Heart right ventricle (tissue), 16 donors: Measurements from ENCODE around the gene EHMT1. TPM values are rescaled to one million over a fixed set of nuclear protein-coding genes. Genes with fewer than 3 reads are reported as not detected.

ENCODE experiments used
- ATAC-seq, 8 donors: fragments of 200-7000 bp; cut with Tn5 transposase; one replicate each; pipeline ENCODE4 v1.9.1; 2020; ENCODE audit warnings: mild to moderate bottlenecking in 8 of 8, moderate library complexity in 8 of 8, moderate number of reproducible peaks in 1 of 8
- DNase-seq, 2 donors: peaks; one replicate each; pipeline ENCODE4 v3.0.0-alpha.2; 2020
- H3K27ac ChIP-seq, 10 donors: fragments of 200-600 bp; sonication (generic) in 2 of 10; one replicate each; pipeline versions ENCODE4 v1.5.0 to v1.8.0; 2020 to 2022; ENCODE audit warnings: mild to moderate bottlenecking in 3 of 10
- H3K27me3 ChIP-seq, 7 donors: fragments of 200-600 bp; one replicate each; pipeline ENCODE4 v1.8.0; 2021 to 2022; ENCODE audit warnings: mild to moderate bottlenecking in 2 of 7
- H3K36me3 ChIP-seq, 9 donors: fragments of 200-600 bp; sonication (generic) in 1 of 9; one replicate each; pipeline versions ENCODE4 v1.5.0 to v1.8.0; 2020 to 2022; ENCODE audit warnings: mild to moderate bottlenecking in 2 of 9
- H3K4me1 ChIP-seq, 9 donors: fragments of 200-600 bp; sonication (generic) in 1 of 9; one replicate each; pipeline versions ENCODE4 v1.5.0 to v1.8.0; 2020 to 2022; ENCODE audit warnings: mild to moderate bottlenecking in 4 of 9
- H3K4me3 ChIP-seq, 10 donors: fragments of 200-600 bp; sonication (generic) in 2 of 10; one replicate each; pipeline versions ENCODE4 v1.5.0 to v1.8.0; 2020 to 2022; ENCODE audit warnings: mild to moderate bottlenecking in 7 of 10, moderate library complexity in 2 of 10
- H3K9me3 ChIP-seq, 11 donors: fragments of 200-600 bp in 10 of 11; sonication (generic) in 2 of 11; one replicate each; pipeline versions ENCODE4 v1.5.0 to v1.8.0; 2013 to 2022; ENCODE audit warnings: mild to moderate bottlenecking in 2 of 11, control low read depth in 1 of 11, moderate library complexity in 1 of 11
- WGBS, 2 donors: extraction: QIAGEN DNeasy Blood & Tissue Kit; methylation state at CpG; one replicate each; pipeline ENCODE4 v1.1.7; 2013; ENCODE audit warnings: inconsistent platforms in 1 of 2; 5-methylcytosine and 5-hydroxymethylcytosine counted together
- intact Hi-C, 10 donors: fragments of 100-400 bp; cut with DNase I; formaldehyde crosslinking; loops; one replicate each; pipeline versions ENCODE4 v1.11.1 to v1.14.2; 2022
- polyA plus RNA-seq, 2 donors: library from polyadenylated mRNA; stranded (reverse); fragments of 200-250 nt; gene quantifications; one replicate each; pipeline ENCODE4 v1.2.3, GENCODE V29; 2013
- total RNA-seq, 10 donors: library from RNA; stranded (reverse); fragmentation: NEBNext Ultra II Directional in 3 of 10; extraction: Animal tissue kit (Norgen Biotek cat#: 25700) in 3 of 10; gene quantifications; one replicate each; pipeline versions ENCODE4 v1.2.1 to v1.2.4, GENCODE V29; 2021 to 2023
- TF ChIP-seq, protein P1 (sequence below), 9 donors: fragments of 200-600 bp; sonication (generic) in 2 of 9; IDR thresholded peaks; one replicate each; pipeline versions ENCODE4 v1.5.0 to v1.8.0; 2021 to 2022; ENCODE audit warnings: antibody characterized with exemption in 9 of 9, mild to moderate bottlenecking in 5 of 9, moderate library complexity in 1 of 9
- donor health status: Arrhythmogenic right ventricular cardiomyopathy.
- donor health status: ischemic (EF 13 %, LVEDD 7.1; RV severe dilation, severe dysfunction).
- donor health status: healthy with polysubstance abuse.
- donor health status: DM: no; HTN: yes; CAD: no.
- donor health status: DM: no; HTN: no; CAD: no.
- donor health status: ischemic (EF 25% LVEDD 6.9; RV normal size, moderate dysfunction).
- donor health status: ischemic (EF 25% LVEDD 5.7; RV mildly dilated, moderate dysfunction).
- donor health status: healthy.
- donor health status: DM: yes; HTN: yes; CAD: no.
- donor health status: Ischemic cardiomyopathy.
- donor health status: ischemic (EF 35%, LVEDD 5.7; RV mildly dilated, moderate dysfunction).
- donor health status: nonischemic (EF 11% LVEDD 7.7; RV severe dilation, severe dysfunction).
- donor health status: DM: yes; HTN: yes; CAD: no.
- donor health status: PGD.
- donor health status: ischemic (EF 29% LVEDD 5.4; RV normal size, mild dysfunction).
- donor health status: nonischemic (EF 23%, LVEDD 6.1; RV moderate dilation, normal function).

EHMT1 gene
- total and polyA plus RNA-seq, 12 donors = 19.6 to 45.1 (median 31.1) TPM

- no peak for DNase-seq
- TF ChIP-seq, protein P1, sequence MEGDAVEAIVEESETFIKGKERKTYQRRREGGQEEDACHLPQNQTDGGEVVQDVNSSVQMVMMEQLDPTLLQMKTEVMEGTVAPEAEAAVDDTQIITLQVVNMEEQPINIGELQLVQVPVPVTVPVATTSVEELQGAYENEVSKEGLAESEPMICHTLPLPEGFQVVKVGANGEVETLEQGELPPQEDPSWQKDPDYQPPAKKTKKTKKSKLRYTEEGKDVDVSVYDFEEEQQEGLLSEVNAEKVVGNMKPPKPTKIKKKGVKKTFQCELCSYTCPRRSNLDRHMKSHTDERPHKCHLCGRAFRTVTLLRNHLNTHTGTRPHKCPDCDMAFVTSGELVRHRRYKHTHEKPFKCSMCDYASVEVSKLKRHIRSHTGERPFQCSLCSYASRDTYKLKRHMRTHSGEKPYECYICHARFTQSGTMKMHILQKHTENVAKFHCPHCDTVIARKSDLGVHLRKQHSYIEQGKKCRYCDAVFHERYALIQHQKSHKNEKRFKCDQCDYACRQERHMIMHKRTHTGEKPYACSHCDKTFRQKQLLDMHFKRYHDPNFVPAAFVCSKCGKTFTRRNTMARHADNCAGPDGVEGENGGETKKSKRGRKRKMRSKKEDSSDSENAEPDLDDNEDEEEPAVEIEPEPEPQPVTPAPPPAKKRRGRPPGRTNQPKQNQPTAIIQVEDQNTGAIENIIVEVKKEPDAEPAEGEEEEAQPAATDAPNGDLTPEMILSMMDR (IDR thresholded peaks at IDR 0.05) = no peak
- peaks cover 0 to 66% (median 24%) of the 10 kb centered on the region in 9 donors for H3K36me3 ChIP-seq
- intact Hi-C loops = no loop called here
- WGBS, 2 donors = 95% methylated on average over 19 of the region's 19 CpGs
- no peak overlapping the region for H3K27ac ChIP-seq
- peaks cover 0 to 21% (median 10%) of the 10 kb centered on the region in 9 donors for H3K4me1 ChIP-seq
- no peaks in the 10 kb centered on the region for H3K27me3 ChIP-seq
- no peaks in the 10 kb centered on the region for H3K9me3 ChIP-seq
- no peak for ATAC-seq
- no peak overlapping the region for H3K4me3 ChIP-seq
These were observed 124.9 kb downstream of the EHMT1 start for GRCh38 chr9:137743695-137744094.

GRCh38 chr9:137744632-137745183 is 125.9 kb downstream of the EHMT1 start:
- H3K4me3 ChIP-seq = no peak overlapping the region
- TF ChIP-seq, protein P1 (IDR thresholded peaks at IDR 0.05) = no peak
- WGBS, 2 donors = 76 to 81% methylated on average over 11 of the region's 11 CpGs
- no peaks in the 10 kb centered on the region for H3K27me3 ChIP-seq
- DNase-seq = no peak
- no peak overlapping the region for H3K27ac ChIP-seq
- peaks cover 0 to 76% (median 24%) of the 10 kb centered on the region in 9 donors for H3K36me3 ChIP-seq
- ATAC-seq = peak in 3 of 8 donors; percentile 21 to 53 (median 29)
- H3K9me3 ChIP-seq = no peaks in the 10 kb centered on the region
- H3K4me1 ChIP-seq = peaks cover 0 to 21% (median 7%) of the 10 kb centered on the region in 9 donors
- intact Hi-C loops = no loop called here

- Histone ChIP-seq H3K36me3 (peaks cover 0 to 76% (median 24%) of the 10 kb centered on the region in 9 donors), H3K9me3 (no peaks in the 10 kb centered on the region), H3K27ac (no peak overlapping the region), H3K4me3 (no peak overlapping the region), H3K4me1 (peaks cover 0 to 18% (median 0%) of the 10 kb centered on the region in 9 donors), H3K27me3 (no peaks in the 10 kb centered on the region)
- TF ChIP-seq, protein P1 (IDR thresholded peaks at IDR 0.05) = no peak
- DNase-seq (no peak), ATAC-seq (no peak)
- intact Hi-C loops = no loop called here
- 81 to 82% methylated on average over 10 of the region's 10 CpGs for WGBS, 2 donors
These were observed 126.8 kb downstream of the EHMT1 start for GRCh38 chr9:137745541-137745991.

DNA sequence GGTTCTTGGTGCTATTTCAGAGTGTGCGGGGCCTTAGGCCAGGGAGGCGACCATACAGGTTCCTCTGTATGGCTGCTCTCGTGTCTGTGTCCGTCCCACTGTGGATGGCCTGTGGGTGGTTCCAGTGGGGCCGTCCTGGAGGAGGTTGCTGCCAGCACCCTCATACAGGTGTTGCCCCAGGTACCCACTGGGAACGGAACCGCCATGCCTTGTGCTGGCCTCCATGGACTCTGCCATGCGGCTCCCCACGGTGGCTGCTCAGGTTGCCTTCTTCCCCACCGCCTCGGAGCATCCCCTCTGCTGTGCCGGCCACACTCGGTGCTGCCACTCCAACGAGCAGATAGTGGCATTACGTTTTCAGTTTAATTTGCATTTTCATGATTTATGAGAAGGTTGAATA is 129.5 kb downstream of the EHMT1 start:
- Histone ChIP-seq H3K27me3 (no peaks in the 10 kb centered on the region), H3K4me1 (peaks cover 0 to 10% (median 0%) of the 10 kb centered on the region in 9 donors), H3K4me3 (no peak overlapping the region), H3K36me3 (peaks cover 0 to 89% (median 24%) of the 10 kb centered on the region in 9 donors), H3K9me3 (no peaks in the 10 kb centered on the region), H3K27ac (no peak overlapping the region)
- DNase-seq (no peak), ATAC-seq (no peak)
- TF ChIP-seq, protein P1 (IDR thresholded peaks at IDR 0.05) = no peak
- 93 to 95% methylated on average over 15 of the region's 15 CpGs for WGBS, 2 donors
- intact Hi-C loops = no loop called here
